K562 (cell line): ENCODE data around the gene RPE. TPM values are rescaled to one million over a fixed set of nuclear protein-coding genes. Genes with fewer than 3 reads are reported as not detected.

Experiments used
- ASH1L ChIP-seq: fragments of 450-650 bp; IDR thresholded peaks from 2 replicates; pipeline ENCODE4 v1.6.1; 2018; ENCODE audit warnings: borderline replicate concordance, mild to moderate bottlenecking, low read depth; ENCODE audit not compliant: partially characterized antibody
- ATF1 ChIP-seq, 2 experiments: fragments of 450-650 bp in 1 of 2; IDR thresholded peaks; 2 replicates each; pipeline ENCODE4 v1.6.1; 2016; ENCODE audit warnings: missing compliant biosample characterization in 1 of 2, missing genetic modification characterization in 1 of 2
- BMI1 ChIP-seq: fragments of 150-350 bp; IDR thresholded peaks from 2 replicates; pipeline ENCODE4 v1.6.1; 2014; ENCODE audit warnings: low read length
- CBX1 ChIP-seq: sonication (generic); IDR thresholded peaks from 2 replicates; pipeline ENCODE4 v1.6.1; 2016; ENCODE audit warnings: antibody characterized with exemption, low read depth, mild to moderate bottlenecking
- CEBPB ChIP-seq: fragments of 450-650 bp; IDR thresholded peaks from 2 replicates; pipeline ENCODE4 v1.6.1; 2016; ENCODE audit warnings: missing genetic modification characterization, missing compliant biosample characterization
- DMBX1 ChIP-seq: fragments of 250-450 bp; sonication (Bioruptor Pico); IDR thresholded peaks from 2 replicates; pipeline ENCODE4 v1.8.0; 2022; ENCODE audit warnings: inconsistent platforms, mild to moderate bottlenecking, moderate library complexity, borderline replicate concordance
- GATA2 ChIP-seq: sonication (generic); formaldehyde crosslinking; IDR thresholded peaks from 2 replicates; pipeline ENCODE4 v1.4.0; 2020; ENCODE audit warnings: mild to moderate bottlenecking, missing genetic modification reagents
- GTF2A2 ChIP-seq: IDR thresholded peaks from 2 replicates; pipeline ENCODE4 v1.6.1; 2016; ENCODE audit warnings: mild to moderate bottlenecking, missing genetic modification characterization, missing compliant biosample characterization
- HIVEP1 ChIP-seq: fragments of 250-450 bp; sonication (Bioruptor Pico); IDR thresholded peaks from 2 replicates; pipeline ENCODE4 v1.4.0; 2020; ENCODE audit warnings: mild to moderate bottlenecking
- ID3 ChIP-seq, 2 experiments: fragments of 250-450 bp in 1 of 2; fragments of 450-650 bp in 1 of 2; sonication (Bioruptor Pico) in 1 of 2; IDR thresholded peaks; 2 replicates each; pipeline versions ENCODE4 v1.6.1 to v1.8.0; 2016 to 2021; ENCODE audit warnings: mild to moderate bottlenecking in 2 of 2, moderate library complexity in 2 of 2, missing compliant biosample characterization in 1 of 2, missing genetic modification characterization in 1 of 2
- KLF16 ChIP-seq: IDR thresholded peaks from 2 replicates; pipeline ENCODE4 v1.6.1; 2016; ENCODE audit warnings: antibody characterized with exemption
- MAX ChIP-seq: sonication (generic); formaldehyde crosslinking; IDR thresholded peaks from 2 replicates; pipeline ENCODE4 v1.9.0; 2022; ENCODE audit warnings: mild to moderate bottlenecking, missing genetic modification reagents
- MXI1 ChIP-seq: IDR thresholded peaks from 2 replicates; pipeline ENCODE4 v1.6.1; 2011; ENCODE audit warnings: low read depth, mild to moderate bottlenecking, improper control_type of control experiment, low read length
- NEUROD1 ChIP-seq: fragments of 150-350 bp; IDR thresholded peaks from 2 replicates; pipeline ENCODE4 v1.6.1; 2014; ENCODE audit warnings: borderline replicate concordance, low read length, low read depth; ENCODE audit not compliant: partially characterized antibody
- POLR2H ChIP-seq: IDR thresholded peaks from 2 replicates; pipeline ENCODE4 v1.6.1; 2016; ENCODE audit warnings: missing genetic modification characterization, low read depth, mild to moderate bottlenecking, control low read depth, missing compliant biosample characterization, moderate library complexity
- RBBP5 ChIP-seq: fragments of 200-600 bp; sonication (generic); IDR thresholded peaks from 2 replicates; pipeline ENCODE4 v1.6.1; 2012; ENCODE audit warnings: borderline replicate concordance, mild to moderate bottlenecking, low read length, control low read depth, inconsistent platforms; ENCODE audit not compliant: insufficient read depth, poor library complexity, severe bottlenecking
- RFX5 ChIP-seq: IDR thresholded peaks from 2 replicates; pipeline ENCODE4 v1.6.1; 2011; ENCODE audit warnings: low read depth, mild to moderate bottlenecking, improper control_type of control experiment, low read length
- SOX6 ChIP-seq: fragments of 450-650 bp; IDR thresholded peaks from 2 replicates; pipeline ENCODE4 v1.6.1; 2014; ENCODE audit warnings: mild to moderate bottlenecking
- SRF ChIP-seq, 2 experiments: fragments of 250-450, 450-650 bp in 1 of 2; sonication (Bioruptor Pico) in 1 of 2; sonication (generic) in 1 of 2; formaldehyde crosslinking; IDR thresholded peaks; 2 replicates each; pipeline versions ENCODE4 v1.5.0 to v1.5.1; 2020 to 2022; ENCODE audit warnings: mild to moderate bottlenecking in 1 of 2, missing genetic modification reagents in 1 of 2
- TEAD4 ChIP-seq, 2 experiments: sonication (generic) in 1 of 2; formaldehyde crosslinking in 1 of 2; IDR thresholded peaks; 2 replicates each; pipeline versions ENCODE4 v1.6.1 to v1.8.0; 2012 to 2022; ENCODE audit warnings: borderline replicate concordance in 1 of 2, inconsistent platforms in 1 of 2, low read length in 1 of 2, mild to moderate bottlenecking in 1 of 2, missing genetic modification reagents in 1 of 2
- TOE1 ChIP-seq, 2 experiments: fragments of 450-650 bp in 1 of 2; sonication (generic) in 1 of 2; formaldehyde crosslinking in 1 of 2; IDR thresholded peaks; 2 replicates each; pipeline versions ENCODE4 v1.7.1 to v1.8.0; 2016 to 2022; ENCODE audit warnings: borderline replicate concordance in 2 of 2, mild to moderate bottlenecking in 2 of 2, antibody characterized with exemption in 1 of 2, inconsistent platforms in 1 of 2, low read depth in 1 of 2, missing genetic modification reagents in 1 of 2, moderate library complexity in 1 of 2
- ZEB2 ChIP-seq: fragments of 450-650 bp; IDR thresholded peaks from 2 replicates; pipeline ENCODE4 v1.6.1; 2016
- ZNF232 ChIP-seq: sonication (generic); formaldehyde crosslinking; IDR thresholded peaks from 2 replicates; pipeline ENCODE4 v1.8.0; 2022; ENCODE audit warnings: mild to moderate bottlenecking, missing genetic modification reagents
- polyA plus RNA-seq, 8 experiments: library from polyadenylated mRNA; depleted of rRNA in 4 of 8; stranded (reverse) in 5 of 8; unstranded in 3 of 8; fragments of >200 nt; fragmentation: Nextera tagmentation in 2 of 8; fragmentation: Illumina TruSeq in 1 of 8; extraction: Ambion mirVana in 2 of 8; extraction: Trizol in 1 of 8; gene quantifications; 2 replicates each; pipeline versions ENCODE4 v1.2.1 to v1.2.3, GENCODE V29; 2011 to 2014; ENCODE audit warnings: inconsistent platforms in 1 of 8, missing spikeins in 1 of 8
- total RNA-seq, 7 experiments: library from RNA; depleted of rRNA in 6 of 7; stranded (reverse); fragments of >200 nt in 6 of 7; fragmentation: Illumina TruSeq in 2 of 7; extraction: Trizol in 2 of 7; gene quantifications; 2 replicates each; pipeline versions ENCODE4 v1.2.1 to v1.2.3, GENCODE V29; 2011 to 2021; ENCODE audit warnings: low replicate concordance in 1 of 7
- TF ChIP-seq, protein P1 (sequence below): fragments of 250-450 bp; sonication (Bioruptor Pico); IDR thresholded peaks from 2 replicates; pipeline ENCODE4 v1.4.0; 2020; ENCODE audit warnings: mild to moderate bottlenecking, moderate library complexity, borderline replicate concordance

RPE gene
- total and polyA plus RNA-seq, 9 of the 15 experiments (the other 6 are each of a cell fraction or from before 2014, with no cell fraction given) = 33.5 to 65.3 (median 50.4) TPM

GRCh38 chr2:210002158-210003157 is at the start of gene RPE (continued):
- TF ChIP-seq POLR2H (tag) = peak; percentile 75
- no peak for TF ChIP-seq GATA2 (CRISPR knock-in tag)
- no peak for TF ChIP-seq GTF2A2 (tag)
- TF ChIP-seq, protein P1, sequence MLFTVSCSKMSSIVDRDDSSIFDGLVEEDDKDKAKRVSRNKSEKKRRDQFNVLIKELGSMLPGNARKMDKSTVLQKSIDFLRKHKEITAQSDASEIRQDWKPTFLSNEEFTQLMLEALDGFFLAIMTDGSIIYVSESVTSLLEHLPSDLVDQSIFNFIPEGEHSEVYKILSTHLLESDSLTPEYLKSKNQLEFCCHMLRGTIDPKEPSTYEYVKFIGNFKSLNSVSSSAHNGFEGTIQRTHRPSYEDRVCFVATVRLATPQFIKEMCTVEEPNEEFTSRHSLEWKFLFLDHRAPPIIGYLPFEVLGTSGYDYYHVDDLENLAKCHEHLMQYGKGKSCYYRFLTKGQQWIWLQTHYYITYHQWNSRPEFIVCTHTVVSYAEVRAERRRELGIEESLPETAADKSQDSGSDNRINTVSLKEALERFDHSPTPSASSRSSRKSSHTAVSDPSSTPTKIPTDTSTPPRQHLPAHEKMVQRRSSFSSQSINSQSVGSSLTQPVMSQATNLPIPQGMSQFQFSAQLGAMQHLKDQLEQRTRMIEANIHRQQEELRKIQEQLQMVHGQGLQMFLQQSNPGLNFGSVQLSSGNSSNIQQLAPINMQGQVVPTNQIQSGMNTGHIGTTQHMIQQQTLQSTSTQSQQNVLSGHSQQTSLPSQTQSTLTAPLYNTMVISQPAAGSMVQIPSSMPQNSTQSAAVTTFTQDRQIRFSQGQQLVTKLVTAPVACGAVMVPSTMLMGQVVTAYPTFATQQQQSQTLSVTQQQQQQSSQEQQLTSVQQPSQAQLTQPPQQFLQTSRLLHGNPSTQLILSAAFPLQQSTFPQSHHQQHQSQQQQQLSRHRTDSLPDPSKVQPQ = no peak
- no peak for TF ChIP-seq RFX5
- TF ChIP-seq CEBPB (tag) = no peak
- TF ChIP-seq MAX (CRISPR knock-in tag) = peak; percentile 54
- TF ChIP-seq TEAD4 (IDR thresholded peaks at IDR 0.05; ENCODE audit: low read length) = no peak
- no peak for TF ChIP-seq TEAD4 (CRISPR knock-in tag; IDR thresholded peaks at IDR 0.05; ENCODE audit: borderline replicate concordance)
- TF ChIP-seq ATF1 (CRISPR knock-in tag; IDR thresholded peaks at IDR 0.05) = no peak
- peak; percentile 61 for TF ChIP-seq ATF1 (tag; IDR thresholded peaks at IDR 0.05)
- TF ChIP-seq CBX1 = no peak
- no peak for TF ChIP-seq ASH1L
- no peak for TF ChIP-seq DMBX1 (CRISPR knock-in tag)
- no peak for TF ChIP-seq TOE1 (IDR thresholded peaks at IDR 0.05; ENCODE audit: borderline replicate concordance)
- TF ChIP-seq TOE1 (CRISPR knock-in tag; IDR thresholded peaks at IDR 0.05; ENCODE audit: borderline replicate concordance, low read depth) = no peak
- no peak for TF ChIP-seq SOX6
- no peak for TF ChIP-seq NEUROD1
- no peak for TF ChIP-seq ZNF232 (CRISPR knock-in tag)
- no peak for TF ChIP-seq MXI1
- TF ChIP-seq HIVEP1 (CRISPR knock-in tag) = no peak
- no peak for TF ChIP-seq ID3 (CRISPR knock-in tag; IDR thresholded peaks at IDR 0.05)
- TF ChIP-seq ID3 (tag; IDR thresholded peaks at IDR 0.05) = no peak
- peak; percentile 67 for TF ChIP-seq RBBP5
- no peak for TF ChIP-seq BMI1
- no peak for TF ChIP-seq ZEB2
- TF ChIP-seq SRF (CRISPR knock-in tag; IDR thresholded peaks at IDR 0.05) = no peak
- no peak for TF ChIP-seq KLF16
